PC-3 (cell line): ENCODE data around the gene NAGLU. TPM values are rescaled to one million over a fixed set of nuclear protein-coding genes. Genes with fewer than 3 reads are reported as not detected.

Experiments used
- ATAC-seq: fragments of 200-7000 bp; cut with Tn5 transposase; 2 replicates; pipeline ENCODE4 v1.9.1; 2020; ENCODE audit warnings: mild to moderate bottlenecking, moderate library complexity
- BruUV-seq: library from RNA; stranded (reverse); fragments of 400-500 nt; replicated peaks from 2 replicates; lab custom pipeline; 2021; lab: Mats Ljungman, UMichigan
- CTCF ChIA-PET: fragments of 300-600 bp; sonication (Branson Sonifier 250); formaldehyde crosslinking; loops from one replicate; lab custom pipeline; 2022; ENCODE audit warnings: antibody characterized with exemption; lab: Charles Lee
- POLR2A ChIA-PET: fragments of 300-600 bp; sonication (Branson Sonifier 250); formaldehyde crosslinking; loops from one replicate; lab custom pipeline; 2022; ENCODE audit warnings: antibody characterized with exemption; ENCODE audit not compliant: unreplicated experiment; lab: Charles Lee
- DNase-seq: peaks from one replicate; pipeline ENCODE4 v3.0.0-alpha.2; 2015
- H2AFZ ChIP-seq: fragments of 300-600 bp; sonication (generic); 2 replicates; pipeline ENCODE4 v1.6.0; 2016; ENCODE audit warnings: antibody characterized with exemption, low read length
- H3F3A ChIP-seq: fragments of 300-600 bp; sonication (generic); one replicate; pipeline ENCODE4 v1.6.0; 2017; ENCODE audit warnings: antibody characterized with exemption, low read length, control low read depth, mild to moderate bottlenecking; ENCODE audit not compliant: unreplicated experiment
- H3K27ac ChIP-seq: fragments of 300-600 bp; sonication (generic); 2 replicates; pipeline ENCODE4 v1.5.1; 2016; ENCODE audit warnings: mild to moderate bottlenecking, low read length
- H3K27me3 ChIP-seq: fragments of 300-600 bp; sonication (generic); 2 replicates; pipeline ENCODE4 v1.6.1; 2016; ENCODE audit warnings: low read length, mixed read lengths
- H3K36me3 ChIP-seq: fragments of 300-600 bp; sonication (generic); 2 replicates; pipeline ENCODE4 v1.6.1; 2016; ENCODE audit warnings: low read depth, mixed run types, low read length, mixed read lengths
- H3K4me1 ChIP-seq: fragments of 300-600 bp; sonication (generic); 2 replicates; pipeline ENCODE4 v1.5.1; 2016; ENCODE audit warnings: low read length; ENCODE audit not compliant: insufficient read depth
- H3K4me2 ChIP-seq: fragments of 300-600 bp; sonication (generic); 2 replicates; pipeline ENCODE4 v1.6.0; 2016; ENCODE audit warnings: low read length
- H3K4me3 ChIP-seq: fragments of 300-600 bp; sonication (generic); 2 replicates; pipeline ENCODE4 v1.5.1; 2016; ENCODE audit warnings: mild to moderate bottlenecking, low read length, mixed read lengths
- H3K79me2 ChIP-seq: fragments of 300-600 bp; sonication (generic); 2 replicates; pipeline ENCODE4 v1.6.1; 2017; ENCODE audit warnings: low read length, mixed read lengths
- H3K9ac ChIP-seq: fragments of 300-600 bp; sonication (generic); 2 replicates; pipeline ENCODE4 v1.6.0; 2016; ENCODE audit warnings: mild to moderate bottlenecking, low read length
- H3K9me2 ChIP-seq: fragments of 300-600 bp; sonication (generic); replicated peaks from 2 replicates; pipeline ENCODE4 v1.6.1; 2016; ENCODE audit warnings: mixed run types, low read length, mixed read lengths
- H3K9me3 ChIP-seq: fragments of 300-600 bp; sonication (generic); 2 replicates; pipeline ENCODE4 v1.6.1; 2016; ENCODE audit warnings: low read length, mixed read lengths
- H4K20me1 ChIP-seq: fragments of 300-600 bp; sonication (generic); 2 replicates; pipeline ENCODE4 v1.6.1; 2016; ENCODE audit warnings: low read length, mixed read lengths
- EZH2 ChIP-seq: fragments of 300-600 bp; sonication (generic); IDR thresholded peaks from one replicate; pipeline ENCODE4 v1.6.1; 2017; ENCODE audit warnings: antibody characterized with exemption, mild to moderate bottlenecking, low read length; ENCODE audit not compliant: unreplicated experiment
- EZH2phosphoT487 ChIP-seq: fragments of 300-600 bp; sonication (generic); IDR thresholded peaks from 2 replicates; pipeline ENCODE4 v1.6.1; 2018; ENCODE audit warnings: mild to moderate bottlenecking, antibody characterized with exemption, low read length, borderline replicate concordance
- intact Hi-C: fragments of 100-400 bp; cut with micrococcal nuclease; formaldehyde crosslinking; loops from 2 replicates; pipeline ENCODE4 v1.9.0; 2023
- total RNA-seq: library from RNA; depleted of rRNA; stranded (reverse); fragments of >200 nt; gene quantifications from 2 replicates; pipeline ENCODE4 v1.2.3, GENCODE V29; 2014
- TF ChIP-seq, protein P1 (sequence below): fragments of 300-600 bp; sonication (generic); conservative IDR thresholded peaks from 2 replicates; pipeline ENCODE4 v1.5.1; 2017; ENCODE audit warnings: antibody characterized with exemption, low read depth, mild to moderate bottlenecking, low read length

NAGLU gene
- total RNA-seq, 1 experiment from 2014 or later, result 4.9 TPM

DNA sequence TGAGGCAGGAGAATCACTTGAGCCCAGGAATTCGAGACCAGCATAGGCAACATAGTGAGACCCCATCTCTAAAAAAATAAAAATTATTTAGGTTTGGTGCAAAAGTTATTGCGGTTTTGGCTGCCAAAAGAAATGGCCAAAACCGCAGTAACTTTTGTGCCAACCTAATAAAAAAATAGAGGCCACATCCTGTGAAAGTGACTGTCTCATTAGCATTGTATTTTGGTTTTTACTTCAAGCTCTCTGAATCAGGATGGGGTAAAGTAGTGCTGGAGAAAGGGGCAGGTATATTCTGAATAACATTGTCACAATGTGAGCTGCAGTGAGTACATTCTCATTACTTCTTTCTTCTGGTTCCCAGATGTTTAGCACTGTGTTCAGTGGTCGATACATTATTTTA lies 41.4 kb upstream of the NAGLU start:
- Histone ChIP-seq H3K36me3 (no peaks in the 10 kb centered on the region), H3K27me3 (no peaks in the 10 kb centered on the region), H3K9me3 (no peaks in the 10 kb centered on the region), H4K20me1 (no peaks in the 10 kb centered on the region), H3K4me2 (no peak overlapping the region), H3F3A (no peaks in the 10 kb centered on the region), H3K79me2 (no peaks in the 10 kb centered on the region), H3K9me2 (no peaks in the 10 kb centered on the region), H2AFZ (no peak overlapping the region), H3K4me3 (no peak overlapping the region), H3K4me1 (no peaks in the 10 kb centered on the region), H3K9ac (no peak overlapping the region), H3K27ac (no peak overlapping the region)
- CTCF ChIA-PET, result no interaction called here
- DNase-seq (no peak), ATAC-seq (no peak)
- TF ChIP-seq EZH2phosphoT487, result no peak
- TF ChIP-seq, protein P1, sequence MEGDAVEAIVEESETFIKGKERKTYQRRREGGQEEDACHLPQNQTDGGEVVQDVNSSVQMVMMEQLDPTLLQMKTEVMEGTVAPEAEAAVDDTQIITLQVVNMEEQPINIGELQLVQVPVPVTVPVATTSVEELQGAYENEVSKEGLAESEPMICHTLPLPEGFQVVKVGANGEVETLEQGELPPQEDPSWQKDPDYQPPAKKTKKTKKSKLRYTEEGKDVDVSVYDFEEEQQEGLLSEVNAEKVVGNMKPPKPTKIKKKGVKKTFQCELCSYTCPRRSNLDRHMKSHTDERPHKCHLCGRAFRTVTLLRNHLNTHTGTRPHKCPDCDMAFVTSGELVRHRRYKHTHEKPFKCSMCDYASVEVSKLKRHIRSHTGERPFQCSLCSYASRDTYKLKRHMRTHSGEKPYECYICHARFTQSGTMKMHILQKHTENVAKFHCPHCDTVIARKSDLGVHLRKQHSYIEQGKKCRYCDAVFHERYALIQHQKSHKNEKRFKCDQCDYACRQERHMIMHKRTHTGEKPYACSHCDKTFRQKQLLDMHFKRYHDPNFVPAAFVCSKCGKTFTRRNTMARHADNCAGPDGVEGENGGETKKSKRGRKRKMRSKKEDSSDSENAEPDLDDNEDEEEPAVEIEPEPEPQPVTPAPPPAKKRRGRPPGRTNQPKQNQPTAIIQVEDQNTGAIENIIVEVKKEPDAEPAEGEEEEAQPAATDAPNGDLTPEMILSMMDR, result no peak
- TF ChIP-seq EZH2, result no peak
- POLR2A ChIA-PET, result no interaction called here
- BruUV-seq, result no TSS peak
- intact Hi-C loops, result no loop called here

DNA sequence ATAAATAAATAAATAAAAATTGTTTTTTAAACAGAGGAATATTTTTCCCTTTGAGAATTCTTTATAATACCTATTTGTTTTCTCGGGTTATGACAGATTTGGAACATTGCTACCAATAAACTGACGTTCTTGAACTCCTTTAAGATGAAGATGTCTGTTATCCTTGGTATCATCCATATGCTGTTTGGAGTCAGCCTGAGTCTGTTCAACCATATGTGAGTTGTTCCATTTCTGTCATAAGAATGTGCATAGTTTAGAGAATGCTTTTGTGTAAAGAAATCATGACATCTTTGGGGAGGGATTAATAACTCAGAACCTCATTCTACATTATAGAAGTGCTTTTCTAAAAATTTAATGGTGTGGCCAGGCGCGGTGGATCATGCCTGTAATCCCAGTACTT lies 37.2 kb upstream of the NAGLU start:
- no peaks in the 10 kb centered on the region for H3K9me3 ChIP-seq
- no peaks in the 10 kb centered on the region for H4K20me1 ChIP-seq
- ChIA-PET CTCF (no interaction called here), POLR2A (no interaction called here)
- no peak overlapping the region for H3K9ac ChIP-seq
- H3K79me2 ChIP-seq, result no peaks in the 10 kb centered on the region
- no TSS peak for BruUV-seq
- no peak overlapping the region for H3K27ac ChIP-seq
- H3K36me3 ChIP-seq, result no peaks in the 10 kb centered on the region
- no peaks in the 10 kb centered on the region for H3K27me3 ChIP-seq
- H2AFZ ChIP-seq, result no peak overlapping the region
- no peaks in the 10 kb centered on the region for H3F3A ChIP-seq
- no peaks in the 10 kb centered on the region for H3K9me2 ChIP-seq
- intact Hi-C loops, result no loop called here
- ATAC-seq (no peak), DNase-seq (no peak)
- TF ChIP-seq EZH2 (no peak), EZH2phosphoT487 (no peak)
- TF ChIP-seq, protein P1, result no peak
- H3K4me3 ChIP-seq, result no peak overlapping the region
- no peaks in the 10 kb centered on the region for H3K4me1 ChIP-seq
- H3K4me2 ChIP-seq, result no peak overlapping the region

DNA sequence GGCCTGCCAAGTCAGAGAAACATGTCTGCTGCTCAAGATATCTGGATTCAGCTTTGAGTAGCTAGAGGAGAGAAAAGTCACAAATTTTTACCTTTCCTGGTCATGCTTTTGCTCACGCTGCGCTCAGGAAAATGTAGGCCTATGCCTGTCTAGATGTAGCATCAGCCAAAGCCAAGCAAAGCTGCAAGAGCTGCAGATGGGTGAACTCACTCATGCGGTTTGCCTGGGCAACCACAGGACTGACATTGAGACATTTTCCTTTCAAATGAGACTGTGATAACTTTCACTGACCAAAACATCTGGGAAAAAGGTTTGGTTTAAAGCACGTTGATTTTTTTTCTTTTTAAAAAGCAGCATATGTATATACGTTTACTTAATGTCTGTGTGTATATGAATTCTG lies 34.0 kb upstream of the NAGLU start:
- BruUV-seq, result no TSS peak
- no peaks in the 10 kb centered on the region for H3K9me3 ChIP-seq
- POLR2A ChIA-PET, result no interaction called here
- DNase-seq, result no peak
- no peaks in the 10 kb centered on the region for H3K36me3 ChIP-seq
- H3K4me2 ChIP-seq, result no peak overlapping the region
- no peaks in the 10 kb centered on the region for H3K9me2 ChIP-seq
- H3F3A ChIP-seq, result no peaks in the 10 kb centered on the region
- CTCF ChIA-PET, result no interaction called here
- no peaks in the 10 kb centered on the region for H3K4me1 ChIP-seq
- H3K27me3 ChIP-seq, result no peaks in the 10 kb centered on the region
- H2AFZ ChIP-seq, result no peak overlapping the region
- intact Hi-C loops, result no loop called here
- no peak overlapping the region for H3K27ac ChIP-seq
- H3K79me2 ChIP-seq, result no peaks in the 10 kb centered on the region
- no peak overlapping the region for H3K4me3 ChIP-seq
- H3K9ac ChIP-seq, result no peak overlapping the region
- no peaks in the 10 kb centered on the region for H4K20me1 ChIP-seq
- no peak for TF ChIP-seq EZH2
- TF ChIP-seq, protein P1, result no peak
- ATAC-seq, result no peak
